ENCODE measurements around the gene TTLL13.

The TTLL13 gene

DNA sequence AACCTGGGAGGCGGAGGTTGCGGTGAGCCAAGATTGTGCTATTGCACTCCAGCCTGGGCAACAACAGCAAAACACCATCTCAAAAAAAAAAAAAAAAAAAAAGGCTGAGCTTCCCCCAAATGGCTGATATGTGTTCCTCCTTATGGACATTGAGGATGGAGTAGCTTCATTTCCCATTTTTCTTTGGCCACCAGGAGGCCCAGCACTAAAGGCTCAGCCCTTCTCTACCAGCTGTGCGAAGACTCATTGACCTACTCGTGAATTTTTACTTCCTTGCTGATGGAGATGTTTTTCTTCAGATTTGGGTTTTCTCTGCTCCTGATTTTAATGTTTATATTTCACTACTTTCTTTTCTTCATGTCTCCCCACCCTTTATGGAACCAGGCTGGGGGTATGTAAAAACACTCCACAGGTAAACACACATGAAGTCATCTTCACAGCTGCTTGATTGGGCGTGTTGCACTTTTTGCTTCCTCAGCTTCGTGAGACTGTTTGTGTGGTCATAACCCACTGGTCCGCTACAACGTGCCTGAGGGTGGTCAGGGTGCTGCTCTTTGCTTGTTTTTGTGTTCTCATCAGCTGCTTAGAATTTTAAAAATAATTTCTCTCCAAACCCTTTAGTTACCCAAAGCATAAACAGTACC lies 34.7 kb upstream of the TTLL13 start:
- DNase-seq, result no peak

DNA sequence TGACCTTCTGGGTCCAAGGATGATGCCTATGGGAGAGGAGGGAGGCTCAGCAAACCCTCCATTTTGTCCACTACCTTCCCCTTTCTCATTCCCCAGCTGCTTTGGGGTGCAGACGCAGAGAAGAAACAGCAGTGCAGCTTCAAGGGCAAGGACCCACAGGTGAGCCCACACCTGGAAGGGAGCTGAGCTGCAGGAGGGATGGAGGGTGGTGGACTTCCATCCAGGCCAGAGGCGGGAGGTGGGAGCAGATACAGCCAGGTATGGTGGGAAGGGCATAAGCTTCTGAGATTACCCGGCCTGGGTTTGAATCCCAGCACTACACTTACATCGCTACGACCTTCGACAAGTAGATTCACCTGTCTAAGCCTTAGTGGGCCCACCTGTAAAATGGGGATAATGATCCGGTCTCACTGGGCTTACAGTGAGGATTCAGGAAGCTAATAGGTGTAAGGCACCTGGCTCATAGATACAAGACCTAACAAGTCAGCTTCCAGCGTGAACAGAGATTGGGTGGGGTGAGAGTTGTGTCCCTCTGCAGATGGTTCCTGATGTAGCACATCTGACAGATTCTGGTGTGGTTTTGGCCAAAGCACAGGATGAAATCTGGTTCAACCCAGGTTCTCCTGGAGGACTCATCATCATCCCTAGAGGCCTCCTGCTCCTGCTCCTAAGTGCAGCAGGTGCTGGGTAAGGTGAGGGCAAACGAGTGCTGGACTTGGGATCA lies 31.5 kb upstream of the TTLL13 start:
- no peak for DNase-seq

DNA sequence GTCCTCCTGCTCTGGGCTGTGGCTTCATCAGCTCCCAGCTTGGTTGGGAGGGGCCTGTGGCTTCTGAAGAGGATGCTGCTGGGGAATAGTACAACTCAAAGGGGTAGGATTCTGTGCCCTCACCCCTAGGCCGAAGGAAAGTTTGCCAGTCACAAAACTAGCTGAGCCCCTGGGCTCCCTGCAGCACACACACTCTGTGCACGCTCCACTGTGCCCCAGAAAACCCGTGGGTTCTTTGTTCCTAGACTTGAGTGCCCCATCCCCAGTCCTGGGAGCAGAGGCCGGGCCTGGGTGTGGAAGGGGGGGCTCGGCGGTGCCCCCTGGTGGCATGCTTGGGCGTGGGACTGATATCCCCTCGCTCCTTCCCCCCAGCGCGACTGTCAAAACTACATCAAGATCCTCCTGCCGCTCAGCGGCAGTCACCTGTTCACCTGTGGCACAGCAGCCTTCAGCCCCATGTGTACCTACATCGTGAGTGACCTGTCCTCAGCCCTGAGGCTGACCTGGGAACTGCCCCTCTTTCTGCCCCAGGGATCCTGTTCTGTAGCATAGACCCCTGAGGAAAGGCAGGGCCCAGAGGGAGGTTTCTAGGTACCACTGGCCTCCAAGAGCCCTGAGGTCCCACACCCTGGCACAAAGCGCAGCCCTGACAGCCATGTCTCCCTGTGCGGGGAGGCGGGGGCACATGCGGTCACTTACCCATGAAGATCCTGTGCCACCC lies 29.8 kb upstream of the TTLL13 start:
- DNase-seq, result peak; percentile 22

DNA sequence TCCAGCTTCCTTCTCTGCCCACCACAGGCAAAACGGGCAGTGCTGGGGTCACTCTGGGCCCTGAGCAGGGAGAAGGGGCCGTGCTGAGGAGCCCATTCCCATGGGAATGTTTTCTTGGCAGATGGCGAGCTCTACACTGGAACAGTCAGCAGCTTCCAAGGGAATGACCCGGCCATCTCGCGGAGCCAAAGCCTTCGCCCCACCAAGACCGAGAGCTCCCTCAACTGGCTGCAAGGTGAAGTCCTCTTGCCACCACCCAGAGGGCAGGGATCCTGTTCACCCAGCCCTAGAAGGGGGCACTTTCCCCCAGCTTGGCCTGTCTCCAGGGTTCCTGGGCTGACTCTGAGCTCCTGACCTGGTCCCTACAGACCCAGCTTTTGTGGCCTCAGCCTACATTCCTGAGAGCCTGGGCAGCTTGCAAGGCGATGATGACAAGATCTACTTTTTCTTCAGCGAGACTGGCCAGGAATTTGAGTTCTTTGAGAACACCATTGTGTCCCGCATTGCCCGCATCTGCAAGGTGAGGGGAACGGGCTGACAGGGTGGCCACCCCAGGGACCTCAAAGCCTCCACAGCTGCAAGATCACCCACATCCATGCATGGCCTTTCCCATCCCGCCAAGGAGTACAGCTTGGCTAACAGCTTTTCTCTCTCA lies 28.0 kb upstream of the TTLL13 start:
- peak; percentile 81 for DNase-seq

DNA sequence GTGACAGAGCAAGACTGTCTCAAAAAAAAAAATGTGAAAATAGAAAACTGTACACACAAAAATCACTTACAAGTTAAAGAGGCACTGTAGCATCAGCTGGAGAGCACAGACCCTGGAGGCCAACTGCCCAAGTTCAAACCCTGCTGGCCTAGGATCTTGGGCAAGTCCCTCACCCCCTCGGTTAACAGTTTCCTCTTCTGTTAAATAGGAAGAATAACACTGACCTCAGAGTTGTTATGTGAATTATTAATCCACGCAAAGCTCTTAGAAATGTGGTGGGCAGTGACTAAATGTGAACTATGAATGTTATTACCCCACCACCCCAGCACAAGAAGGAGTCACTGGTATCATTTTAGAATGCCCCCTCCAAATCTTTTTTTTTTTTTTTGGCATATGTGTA lies 26.8 kb upstream of the TTLL13 start:
- no peak for DNase-seq

DNA sequence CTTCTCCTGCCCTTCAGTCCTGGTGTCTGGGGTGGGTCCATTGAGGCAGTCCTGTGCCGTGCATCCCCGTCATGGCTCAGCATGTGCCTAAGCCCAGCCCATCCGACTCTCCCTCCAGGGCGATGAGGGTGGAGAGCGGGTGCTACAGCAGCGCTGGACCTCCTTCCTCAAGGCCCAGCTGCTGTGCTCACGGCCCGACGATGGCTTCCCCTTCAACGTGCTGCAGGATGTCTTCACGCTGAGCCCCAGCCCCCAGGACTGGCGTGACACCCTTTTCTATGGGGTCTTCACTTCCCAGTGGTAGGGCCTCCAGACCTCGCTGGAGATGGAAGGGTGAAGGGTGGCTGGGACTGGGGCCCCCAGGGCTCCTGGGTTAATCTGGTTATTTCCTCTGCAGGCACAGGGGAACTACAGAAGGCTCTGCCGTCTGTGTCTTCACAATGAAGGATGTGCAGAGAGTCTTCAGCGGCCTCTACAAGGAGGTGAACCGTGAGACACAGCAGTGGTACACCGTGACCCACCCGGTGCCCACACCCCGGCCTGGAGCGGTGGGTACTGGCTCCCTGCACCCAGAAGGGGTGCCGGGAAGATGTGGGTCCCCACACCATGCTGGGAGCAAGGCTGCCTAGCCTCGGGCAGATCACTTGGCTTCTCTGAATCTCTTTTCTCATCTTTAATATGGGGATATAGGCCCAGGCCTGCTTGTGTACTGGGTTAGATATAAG lies 25.8 kb upstream of the TTLL13 start:
- DNase-seq, result no peak

DNA sequence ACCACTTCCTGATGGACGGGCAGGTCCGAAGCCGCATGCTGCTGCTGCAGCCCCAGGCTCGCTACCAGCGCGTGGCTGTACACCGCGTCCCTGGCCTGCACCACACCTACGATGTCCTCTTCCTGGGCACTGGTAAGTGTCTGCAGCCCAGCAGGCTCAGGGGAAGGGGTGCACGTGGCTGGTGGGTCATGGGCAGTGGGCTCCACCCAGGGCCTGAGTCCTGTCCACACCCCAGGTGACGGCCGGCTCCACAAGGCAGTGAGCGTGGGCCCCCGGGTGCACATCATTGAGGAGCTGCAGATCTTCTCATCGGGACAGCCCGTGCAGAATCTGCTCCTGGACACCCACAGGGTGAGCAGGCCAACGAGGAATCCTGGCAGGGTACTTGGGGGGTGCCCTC lies 24.3 kb upstream of the TTLL13 start:
- no peak for DNase-seq

DNA sequence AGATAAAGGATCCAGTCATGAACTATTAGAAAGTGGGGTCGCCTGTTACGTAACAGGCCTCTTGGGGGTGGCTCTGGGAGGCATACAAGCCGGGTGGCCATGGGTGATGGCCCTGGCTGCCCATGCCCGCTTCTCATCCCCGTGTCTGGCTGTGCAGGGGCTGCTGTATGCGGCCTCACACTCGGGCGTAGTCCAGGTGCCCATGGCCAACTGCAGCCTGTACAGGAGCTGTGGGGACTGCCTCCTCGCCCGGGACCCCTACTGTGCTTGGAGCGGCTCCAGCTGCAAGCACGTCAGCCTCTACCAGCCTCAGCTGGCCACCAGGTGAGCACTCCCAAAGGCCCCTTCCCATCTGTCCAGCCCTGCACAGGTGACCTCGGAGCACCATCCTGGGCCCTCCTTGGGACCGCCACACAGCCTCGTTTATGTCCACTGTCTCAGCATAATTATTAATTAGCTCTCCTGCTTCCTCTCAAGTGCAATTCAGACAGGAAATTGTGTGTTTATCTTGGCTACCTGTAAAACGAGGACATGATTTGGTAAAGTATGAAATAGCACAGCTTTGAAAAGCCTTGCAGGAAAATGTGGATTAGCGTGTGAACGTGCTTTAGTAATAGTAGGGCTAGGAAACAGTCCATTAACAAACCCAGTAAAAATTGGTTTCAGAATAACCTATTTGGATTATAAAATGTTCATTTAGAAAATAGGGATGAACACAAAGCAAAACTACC lies 23.7 kb upstream of the TTLL13 start:
- DNase-seq, result peak; percentile 64

DNA sequence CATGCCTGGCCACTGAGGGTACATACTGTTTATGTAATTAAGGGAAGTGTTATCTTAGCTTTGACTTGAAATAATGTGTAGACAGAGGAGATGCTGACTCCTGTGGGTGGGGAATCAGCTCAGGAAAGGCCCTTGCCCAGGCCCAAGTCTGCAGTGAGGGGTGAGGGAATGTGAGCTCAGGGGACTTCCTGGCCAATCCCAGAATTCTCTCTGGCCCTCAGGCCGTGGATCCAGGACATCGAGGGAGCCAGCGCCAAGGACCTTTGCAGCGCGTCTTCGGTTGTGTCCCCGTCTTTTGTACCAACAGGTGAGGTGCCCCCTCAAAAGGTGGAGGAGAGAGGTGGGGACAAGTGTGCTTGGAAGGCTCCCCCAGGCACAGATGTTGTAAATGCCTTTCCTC lies 22.0 kb upstream of the TTLL13 start:
- no peak for DNase-seq

DNA sequence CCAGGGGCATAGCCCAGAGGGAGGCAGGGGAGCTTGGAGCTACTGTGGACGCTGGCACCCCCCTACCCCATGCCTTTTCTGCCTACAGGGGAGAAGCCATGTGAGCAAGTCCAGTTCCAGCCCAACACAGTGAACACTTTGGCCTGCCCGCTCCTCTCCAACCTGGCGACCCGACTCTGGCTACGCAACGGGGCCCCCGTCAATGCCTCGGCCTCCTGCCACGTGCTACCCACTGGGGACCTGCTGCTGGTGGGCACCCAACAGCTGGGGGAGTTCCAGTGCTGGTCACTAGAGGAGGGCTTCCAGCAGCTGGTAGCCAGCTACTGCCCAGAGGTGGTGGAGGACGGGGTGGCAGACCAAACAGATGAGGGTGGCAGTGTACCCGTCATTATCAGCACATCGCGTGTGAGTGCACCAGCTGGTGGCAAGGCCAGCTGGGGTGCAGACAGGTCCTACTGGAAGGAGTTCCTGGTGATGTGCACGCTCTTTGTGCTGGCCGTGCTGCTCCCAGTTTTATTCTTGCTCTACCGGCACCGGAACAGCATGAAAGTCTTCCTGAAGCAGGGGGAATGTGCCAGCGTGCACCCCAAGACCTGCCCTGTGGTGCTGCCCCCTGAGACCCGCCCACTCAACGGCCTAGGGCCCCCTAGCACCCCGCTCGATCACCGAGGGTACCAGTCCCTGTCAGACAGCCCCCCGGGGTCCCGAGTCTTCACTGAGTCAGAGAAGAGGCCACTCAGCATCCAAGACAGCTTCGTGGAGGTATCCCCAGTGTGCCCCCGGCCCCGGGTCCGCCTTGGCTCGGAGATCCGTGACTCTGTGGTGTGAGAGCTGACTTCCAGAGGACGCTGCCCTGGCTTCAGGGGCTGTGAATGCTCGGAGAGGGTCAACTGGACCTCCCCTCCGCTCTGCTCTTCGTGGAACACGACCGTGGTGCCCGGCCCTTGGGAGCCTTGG lies 21.3 kb upstream of the TTLL13 start:
- DNase-seq, result no peak

DNA sequence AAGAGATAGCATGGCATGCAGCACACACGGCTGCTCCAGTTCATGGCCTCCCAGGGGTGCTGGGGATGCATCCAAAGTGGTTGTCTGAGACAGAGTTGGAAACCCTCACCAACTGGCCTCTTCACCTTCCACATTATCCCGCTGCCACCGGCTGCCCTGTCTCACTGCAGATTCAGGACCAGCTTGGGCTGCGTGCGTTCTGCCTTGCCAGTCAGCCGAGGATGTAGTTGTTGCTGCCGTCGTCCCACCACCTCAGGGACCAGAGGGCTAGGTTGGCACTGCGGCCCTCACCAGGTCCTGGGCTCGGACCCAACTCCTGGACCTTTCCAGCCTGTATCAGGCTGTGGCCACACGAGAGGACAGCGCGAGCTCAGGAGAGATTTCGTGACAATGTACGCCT lies 20.4 kb upstream of the TTLL13 start:
- no peak for DNase-seq

DNA sequence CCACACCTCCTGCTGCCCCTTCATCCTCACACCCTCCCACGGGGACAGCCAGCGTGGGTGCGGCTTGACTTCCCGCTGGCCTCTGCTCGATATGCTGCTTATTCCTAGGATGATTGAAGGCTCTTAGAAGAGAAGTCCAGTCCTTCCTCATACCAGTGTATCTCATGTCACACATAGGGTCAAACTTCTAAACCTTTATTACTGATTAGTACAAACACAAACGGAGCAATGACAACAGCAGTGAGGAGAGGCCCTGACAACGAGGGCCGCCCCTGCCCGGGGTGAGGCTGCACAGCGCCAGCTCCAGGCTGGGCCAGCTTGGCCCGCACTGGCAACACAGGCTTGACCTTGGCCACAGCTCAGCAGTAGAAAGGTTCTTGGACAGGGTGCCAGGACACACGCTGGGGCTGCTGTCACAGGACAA lies 19.3 kb upstream of the TTLL13 start:
- DNase-seq, result no peak

DNA sequence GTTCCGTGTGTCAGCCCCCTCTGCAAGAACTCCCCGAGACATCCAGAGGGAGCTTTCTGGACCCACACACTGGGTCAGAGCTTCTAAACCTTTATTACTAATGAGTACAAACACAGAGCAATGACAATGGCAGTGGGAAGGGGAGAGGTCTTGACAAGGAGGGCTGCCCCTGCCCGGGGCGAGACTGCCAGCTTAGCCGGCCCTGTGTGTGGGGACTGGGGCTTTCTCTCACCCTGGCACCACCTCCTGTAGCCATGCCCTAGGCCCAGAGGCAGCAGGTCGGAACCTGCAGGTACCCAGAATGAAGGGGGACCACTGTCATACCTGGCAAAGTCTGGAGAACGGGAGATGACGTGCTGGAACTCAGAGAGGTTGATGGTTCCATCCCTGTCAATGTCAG lies 18.7 kb upstream of the TTLL13 start:
- no peak for DNase-seq

DNA sequence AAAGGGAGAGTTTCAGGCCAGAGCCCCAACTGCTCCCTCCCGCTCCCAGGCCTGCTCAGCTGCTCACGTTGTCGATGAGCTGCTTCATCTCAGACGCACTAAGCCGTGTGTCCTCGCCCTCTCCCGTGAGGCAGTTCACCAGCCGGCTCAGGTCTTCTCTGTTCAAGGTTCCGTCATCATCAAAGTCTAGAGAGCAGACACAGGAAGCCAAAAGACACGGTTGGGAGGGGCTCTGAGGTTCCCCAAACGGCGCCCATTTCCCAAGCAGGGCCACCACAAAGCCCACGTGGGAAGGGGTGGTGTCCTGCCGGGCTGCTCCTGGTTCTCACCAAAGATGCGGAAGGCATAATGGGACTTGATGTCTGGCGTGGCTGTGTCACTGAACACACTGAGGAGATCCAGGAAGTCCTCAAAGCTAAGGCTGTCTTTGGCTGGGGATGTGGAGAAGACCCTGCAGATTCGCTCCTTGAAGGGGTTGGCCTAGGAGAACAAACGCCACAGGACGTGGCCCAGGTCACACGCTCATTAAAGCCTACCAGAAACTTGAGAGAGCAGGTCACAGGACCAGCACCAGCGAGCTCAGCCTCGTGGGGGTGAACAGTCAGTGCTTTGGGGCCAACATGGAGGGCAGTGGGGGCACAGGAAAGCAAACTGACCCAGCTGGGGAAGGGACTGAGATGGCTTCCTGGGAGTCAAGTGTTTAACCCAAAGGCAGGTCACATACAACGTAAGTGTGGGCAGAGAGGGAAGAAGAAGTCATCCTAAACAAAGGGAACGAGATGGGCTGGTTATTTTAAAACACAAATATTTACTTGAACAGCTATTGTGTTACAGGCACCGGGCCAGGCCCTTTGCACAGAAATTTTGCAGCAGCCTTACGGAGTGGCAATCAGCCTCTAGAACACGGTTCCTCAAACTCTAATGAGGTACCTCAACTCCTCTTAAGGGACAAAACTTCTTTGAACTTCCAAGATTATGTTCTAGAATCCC lies 18.0 kb upstream of the TTLL13 start:
- no peak for DNase-seq

DNA sequence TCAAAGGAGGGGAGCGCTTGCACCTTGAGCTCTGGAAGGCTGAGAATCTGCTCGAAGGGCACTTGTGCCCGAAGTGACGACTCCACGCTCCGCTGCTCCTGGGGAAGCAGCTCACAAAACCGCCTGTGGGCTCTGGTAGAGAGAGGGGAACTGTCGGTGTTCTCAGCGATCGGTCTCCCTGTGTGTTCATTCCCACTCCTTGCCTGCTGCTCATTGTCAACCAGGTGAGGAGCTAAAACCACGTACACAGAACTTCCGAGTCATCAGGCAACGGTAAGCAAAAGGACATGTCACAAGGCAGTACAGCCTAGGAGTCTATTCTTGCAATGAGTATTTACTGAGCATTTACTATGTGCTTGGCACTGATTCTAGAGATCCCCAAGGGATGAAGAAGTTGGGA lies 17.2 kb upstream of the TTLL13 start:
- DNase-seq, result no peak

DNA sequence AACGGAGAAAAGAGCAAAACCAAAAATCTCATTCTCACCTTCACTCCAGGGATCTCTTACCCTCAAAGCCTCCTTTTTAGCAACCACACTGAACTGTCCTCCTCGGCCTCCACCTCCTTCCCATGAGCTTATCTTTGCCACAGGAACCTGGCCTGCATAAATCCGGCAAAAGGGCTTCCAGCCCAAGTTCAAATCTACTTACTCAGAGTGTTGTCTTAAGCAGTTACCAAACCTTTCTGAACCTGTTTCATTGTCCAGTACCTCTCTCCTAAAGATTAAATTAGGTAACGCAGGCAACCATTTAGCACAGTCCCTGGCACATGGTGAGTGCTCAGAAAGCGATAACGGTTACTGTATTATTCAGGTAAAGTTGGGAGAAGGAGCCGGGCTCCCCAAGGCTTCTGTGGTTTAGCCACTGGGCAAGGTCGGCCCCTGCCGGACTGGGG lies 16.4 kb upstream of the TTLL13 start:
- no peak for DNase-seq

DNA sequence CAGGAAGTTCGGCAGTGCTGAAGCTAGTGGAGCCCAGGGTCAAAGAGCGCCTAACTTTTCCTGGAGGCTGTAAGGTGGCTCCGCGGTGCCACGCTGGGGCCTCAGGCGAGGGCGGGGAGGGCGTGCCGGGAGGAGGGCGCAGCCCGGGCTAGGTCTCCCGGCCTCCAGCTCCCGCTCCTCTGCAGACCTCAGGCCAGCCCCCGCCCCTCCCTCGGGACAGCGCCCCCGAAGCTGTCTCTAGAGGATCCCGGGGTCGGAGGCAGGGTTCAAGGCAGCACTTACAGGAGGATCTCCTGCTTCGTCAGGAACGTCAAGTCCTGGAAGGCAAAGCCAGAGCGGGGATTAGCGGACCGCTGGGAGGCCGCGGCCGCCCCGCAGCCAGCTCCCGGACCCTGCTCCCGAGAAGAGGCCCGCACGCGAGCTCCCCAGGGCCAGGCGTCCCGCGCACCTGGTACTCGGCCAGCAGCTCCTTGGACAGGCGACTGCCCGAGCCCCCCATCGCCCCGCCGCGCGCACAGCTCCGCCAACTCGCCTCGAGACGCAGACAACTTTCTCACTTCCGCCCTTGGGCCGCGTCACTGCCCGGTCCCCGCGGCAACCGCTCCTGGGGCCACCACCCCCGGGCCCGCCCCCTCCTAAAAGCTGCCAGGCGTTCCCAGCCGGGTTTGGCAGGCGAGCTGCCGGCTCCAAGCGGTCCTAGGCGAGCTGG lies 15.8 kb upstream of the TTLL13 start, which contains the start of gene CIB1:
Gene CIB1, minus strand, starts transcription at position 555 of the 709 bp plus-strand sequence. Its CDS starts 56 bp downstream, at position 499.
- DNase-seq, result peak; percentile 95

DNA sequence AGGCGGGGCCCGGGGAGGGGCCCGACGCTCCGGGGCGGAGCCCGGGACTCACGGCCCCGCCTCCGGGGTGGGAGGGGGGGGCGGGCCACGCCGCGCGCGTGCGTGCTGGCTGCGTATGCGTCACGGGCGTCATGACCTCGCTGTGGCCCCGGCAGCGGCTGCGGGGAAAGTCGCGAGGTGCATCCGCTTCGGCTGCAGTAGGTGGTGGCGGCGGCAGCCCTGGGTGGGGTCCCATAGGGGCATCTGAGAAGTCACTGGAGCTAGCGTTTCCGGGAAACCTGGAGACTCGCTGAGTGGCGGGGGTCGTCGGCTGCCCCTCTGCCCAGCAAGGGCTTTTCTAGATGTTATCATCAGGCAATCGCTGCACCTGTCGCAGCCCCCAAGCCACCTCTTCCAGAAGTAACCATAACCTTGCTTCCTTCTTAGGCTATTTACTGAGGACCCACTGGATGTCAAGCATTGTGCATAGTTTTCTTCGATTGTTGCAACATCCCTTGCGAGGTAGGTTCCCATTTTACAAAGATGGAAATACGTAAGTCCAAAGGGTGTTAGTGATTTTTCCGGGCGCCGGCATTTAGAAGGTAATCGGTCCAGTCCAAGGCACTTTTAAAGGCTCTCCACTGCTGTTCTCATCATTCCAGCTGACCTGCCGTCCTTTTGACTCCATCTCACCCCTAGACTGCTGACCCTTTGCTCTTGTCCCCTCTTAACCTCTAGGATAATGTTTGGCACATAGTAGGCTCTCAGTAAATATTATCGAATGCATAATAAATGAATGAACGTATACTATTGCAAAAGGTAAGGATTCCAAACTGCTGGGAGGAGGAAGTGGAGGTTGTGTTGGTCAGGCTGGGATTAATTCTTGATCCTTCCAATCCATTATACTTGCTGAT lies 15.0 kb upstream of the TTLL13 start, which contains the start of gene GDPGP1:
Gene GDPGP1, plus strand, starts transcription at position 114 of the 893 bp plus-strand sequence. CDS start 6,700 bp downstream, outside the sequence.
- no peak for DNase-seq
